GM21515 (cell line): Measurements from ENCODE around the gene KANSL1.

ENCODE experiments used
- ATAC-seq: cut with Tn5 transposase; IDR thresholded peaks from one replicate; pipeline ENCODE4 v1.9.1; 2021; ENCODE audit not compliant: unreplicated experiment

The KANSL1 gene

DNA sequence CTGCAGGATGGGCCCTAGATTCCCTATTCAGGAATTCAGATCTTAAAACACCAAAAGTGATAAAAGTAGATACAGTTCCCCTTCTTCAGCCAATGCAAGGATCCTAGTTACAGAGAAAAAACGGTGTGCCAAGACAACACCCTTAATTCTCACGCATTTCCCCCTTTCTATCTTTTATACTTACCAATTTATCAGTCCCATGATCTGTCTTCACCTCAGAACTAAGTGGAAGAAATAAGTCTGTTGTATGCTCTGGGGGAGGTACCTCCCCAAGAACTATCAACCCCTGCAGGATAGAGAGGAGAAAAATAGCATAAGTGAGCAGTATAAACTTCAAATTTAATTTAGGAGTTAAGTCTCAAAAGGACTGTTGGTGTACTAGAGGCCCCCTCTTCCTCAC is 111.0 kb downstream of the KANSL1 start:
- ATAC-seq, result no peak

- ATAC-seq, result no peak
These were observed 112.3 kb downstream of the KANSL1 start for GRCh38 chr17:46081018-46081320.

- ATAC-seq, result no peak
These were observed 112.9 kb downstream of the KANSL1 start for GRCh38 chr17:46080118-46081017.

DNA sequence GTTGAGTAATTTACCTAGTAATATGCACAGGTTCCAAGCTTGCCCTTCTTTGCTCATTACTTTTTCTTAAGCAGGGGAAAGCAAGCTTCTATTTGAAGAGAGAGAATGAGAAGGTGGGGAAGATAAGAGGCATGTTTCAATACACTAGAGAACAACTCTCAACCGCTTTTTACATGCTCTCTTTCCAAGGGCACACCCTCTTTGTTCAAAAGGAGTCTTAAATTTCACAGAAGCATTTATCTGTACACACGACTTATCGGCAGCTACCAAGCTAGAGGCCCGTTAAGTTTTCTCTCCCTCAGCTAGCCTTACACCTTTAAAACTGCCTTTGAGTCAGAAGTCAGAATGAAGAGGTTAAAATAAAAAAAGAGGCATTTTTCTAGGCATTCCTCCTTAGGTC is 114.6 kb downstream of the KANSL1 start:
- no peak for ATAC-seq

DNA sequence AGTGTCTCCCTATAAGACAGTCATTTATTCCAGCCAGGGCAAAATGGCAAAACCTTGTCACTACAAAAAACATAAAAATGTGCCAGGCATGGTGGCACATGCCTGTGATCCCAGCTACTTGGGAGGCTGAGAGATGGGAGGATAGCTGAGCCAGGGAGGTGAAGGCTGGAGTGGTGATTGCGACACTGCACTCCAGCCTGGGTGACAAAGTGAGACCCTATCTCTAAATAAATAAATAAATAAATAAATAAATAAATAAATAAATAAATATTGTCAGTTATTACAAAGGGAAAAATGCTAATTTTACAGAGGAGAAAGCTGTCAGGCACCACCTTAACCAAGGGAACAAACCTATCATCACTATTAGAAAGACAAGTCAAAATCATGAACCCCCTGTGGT is 118.7 kb downstream of the KANSL1 start:
- ATAC-seq, result no peak

DNA sequence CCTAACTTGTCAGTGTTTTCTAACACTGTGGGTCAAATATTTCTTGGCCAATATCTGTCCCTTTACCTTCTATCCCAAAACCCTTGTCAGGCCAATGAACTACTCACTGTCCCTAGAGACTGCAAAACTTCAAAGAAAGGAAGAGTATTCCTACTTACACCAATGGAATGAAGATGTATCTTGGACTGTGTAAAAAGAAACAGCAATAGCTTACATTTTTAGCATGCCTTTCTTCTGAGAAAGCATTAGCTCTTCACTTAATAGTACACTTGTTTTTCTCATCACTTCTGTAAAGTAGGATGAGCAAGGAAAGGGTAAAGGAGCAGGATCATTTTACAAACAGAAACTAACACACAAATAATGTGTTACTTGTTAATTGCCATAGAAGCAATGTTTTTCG is 120.2 kb downstream of the KANSL1 start:
- ATAC-seq, result no peak

GRCh38 chr17:46071796-46072195 is 121.4 kb downstream of the KANSL1 start:
- ATAC-seq, result no peak

DNA sequence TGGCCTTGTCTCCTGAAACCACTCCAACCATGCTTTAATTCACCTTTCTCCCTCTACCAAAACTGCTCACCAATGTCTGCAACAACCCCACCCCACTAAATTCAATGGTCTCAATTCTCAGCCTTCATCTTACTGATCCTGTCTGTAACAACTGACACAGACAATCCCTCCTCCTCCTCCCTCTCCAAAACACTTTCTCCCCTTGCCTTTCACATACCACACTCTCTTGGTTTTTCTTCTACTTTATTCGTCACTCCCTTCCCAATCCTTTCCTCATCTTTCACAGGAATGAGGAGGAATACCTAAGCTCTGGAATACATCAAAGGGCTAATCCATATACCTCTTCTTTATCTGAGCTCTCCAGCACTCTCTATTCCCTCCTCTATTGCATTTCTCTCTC is 128.8 kb downstream of the KANSL1 start:
- ATAC-seq, result no peak

DNA sequence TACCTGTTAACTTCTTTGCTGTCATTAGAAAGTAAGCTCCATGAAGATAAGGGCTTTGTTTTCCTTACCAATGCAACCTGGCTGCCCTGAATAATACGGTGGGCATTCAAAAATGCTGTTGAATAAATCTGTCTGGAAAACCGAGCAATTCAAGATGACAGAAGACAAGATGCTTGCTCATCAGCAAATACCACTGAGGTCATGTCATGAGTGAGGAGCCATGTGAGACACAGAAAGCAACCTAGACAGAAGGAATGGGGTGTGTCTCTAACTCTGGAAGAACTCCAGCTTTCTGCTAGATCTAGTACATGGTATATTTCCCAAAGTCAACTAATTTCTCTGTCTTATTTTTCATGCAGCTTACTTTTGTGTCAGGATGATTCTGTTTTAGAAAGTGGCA is 130.0 kb downstream of the KANSL1 start:
- ATAC-seq, result no peak

- no peak for ATAC-seq
These were observed 131.8 kb downstream of the KANSL1 start for GRCh38 chr17:46061435-46061834.

- no peak for ATAC-seq
These were observed 132.8 kb downstream of the KANSL1 start for GRCh38 chr17:46060461-46060860.

DNA sequence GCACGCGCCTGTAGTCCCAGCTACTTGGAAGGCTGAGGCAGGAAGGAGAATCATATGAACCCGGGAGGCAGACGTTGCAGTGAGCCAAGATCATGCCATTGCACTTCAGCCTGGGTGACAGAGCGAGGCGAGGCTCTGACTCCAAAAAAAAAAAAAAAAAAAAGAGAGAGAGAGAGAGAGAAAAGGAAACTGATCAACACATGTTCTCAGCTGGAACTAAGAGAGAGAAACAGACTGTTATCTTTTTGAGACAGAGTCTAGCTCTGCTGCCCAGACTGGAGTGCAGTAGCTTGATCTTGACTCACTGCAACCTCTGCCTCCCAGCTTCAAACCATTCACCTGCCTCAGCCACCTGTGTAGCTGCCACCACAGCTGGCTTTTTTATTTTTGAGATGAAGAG is 133.7 kb downstream of the KANSL1 start:
- ATAC-seq, result no peak

DNA sequence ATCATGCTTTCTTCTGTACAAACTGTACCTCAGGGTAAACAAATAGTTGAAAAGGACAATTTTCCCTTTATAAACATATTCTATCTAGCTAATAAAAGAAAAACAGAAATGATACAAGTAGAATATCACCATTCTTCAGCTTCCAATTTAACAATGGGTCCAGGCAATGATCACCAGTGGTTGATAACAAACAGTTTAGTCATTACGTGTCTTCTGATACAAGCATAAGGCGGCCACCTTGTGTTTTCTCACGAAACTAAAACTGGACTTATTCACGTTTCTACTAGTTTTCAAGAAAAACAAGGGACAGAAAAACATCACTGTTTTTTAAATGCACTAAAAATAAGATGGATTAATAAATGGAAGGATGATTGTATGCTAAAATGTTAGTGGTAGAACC is 135.9 kb downstream of the KANSL1 start:
- ATAC-seq, result no peak

- ATAC-seq, result no peak
These were observed 136.4 kb downstream of the KANSL1 start for GRCh38 chr17:46056800-46057304.

DNA sequence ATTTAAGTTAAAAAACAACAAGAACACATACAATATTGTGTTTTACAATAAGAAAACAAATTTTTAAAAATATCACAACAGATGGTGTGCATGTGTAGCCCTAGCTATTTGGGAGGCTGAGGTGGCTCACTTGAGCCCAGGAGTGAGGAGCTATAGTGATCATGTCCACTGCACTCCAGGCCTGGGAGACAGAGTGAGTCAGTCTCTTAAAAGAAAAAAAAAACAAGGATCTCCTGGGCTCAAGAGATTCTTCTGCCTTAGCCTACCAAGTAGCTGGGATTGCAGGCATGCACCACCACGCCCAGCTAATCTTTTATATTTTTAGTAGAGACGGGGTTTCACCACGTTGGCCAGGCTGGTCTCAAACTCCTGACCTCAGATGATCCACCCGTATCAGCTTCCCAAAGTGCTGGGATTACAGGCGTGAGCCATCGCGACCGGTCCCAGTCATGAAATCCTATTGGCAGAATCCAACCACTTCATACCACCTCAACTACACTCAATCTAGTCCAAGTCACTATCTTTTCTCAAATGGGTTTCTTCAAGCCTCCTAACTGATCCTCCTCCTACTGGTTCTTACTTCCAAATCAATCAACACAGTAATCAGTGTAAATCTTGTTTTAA is 139.2 kb downstream of the KANSL1 start:
- ATAC-seq, result no peak

DNA sequence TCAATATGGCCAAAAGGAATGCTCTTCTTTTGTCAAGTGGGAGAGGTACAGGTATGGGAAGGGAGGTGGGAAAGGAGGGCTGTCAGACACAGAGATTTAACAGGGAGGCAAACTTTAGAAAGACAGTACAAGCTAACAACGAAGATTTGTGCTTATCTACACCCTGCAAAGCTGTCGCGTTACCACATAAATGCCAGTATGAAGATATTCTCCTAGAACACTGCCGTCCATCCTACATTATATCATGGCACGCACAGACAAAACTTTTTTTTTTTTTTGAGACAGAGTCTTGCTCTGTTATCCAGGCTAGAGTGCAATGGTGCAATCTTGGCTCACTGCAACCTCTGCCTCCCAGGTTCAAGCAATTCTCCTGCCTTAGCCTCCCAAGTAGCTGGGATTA is 143.6 kb downstream of the KANSL1 start:
- no peak for ATAC-seq

DNA sequence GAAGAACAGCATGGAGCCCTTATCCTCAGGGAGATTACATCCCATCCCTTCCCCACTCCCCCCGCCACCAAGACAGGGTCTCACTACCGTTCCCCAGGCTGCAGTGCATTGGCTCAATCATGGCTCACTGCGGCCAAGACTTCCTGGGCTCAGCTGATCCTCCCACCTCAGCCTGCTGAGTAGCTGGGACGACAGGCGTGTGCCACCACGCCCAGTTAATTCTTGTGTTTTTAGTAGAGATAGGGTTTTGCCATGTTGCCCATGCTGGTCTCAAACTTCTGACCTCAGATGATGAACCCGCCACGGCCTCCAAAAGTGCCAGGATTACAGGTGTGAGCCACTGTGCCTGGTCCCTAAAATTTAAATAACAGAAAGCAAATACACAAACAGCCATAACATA is 145.4 kb downstream of the KANSL1 start:
- no peak for ATAC-seq

- no peak for ATAC-seq
These were observed 145.8 kb downstream of the KANSL1 start for GRCh38 chr17:46047398-46047797.

DNA sequence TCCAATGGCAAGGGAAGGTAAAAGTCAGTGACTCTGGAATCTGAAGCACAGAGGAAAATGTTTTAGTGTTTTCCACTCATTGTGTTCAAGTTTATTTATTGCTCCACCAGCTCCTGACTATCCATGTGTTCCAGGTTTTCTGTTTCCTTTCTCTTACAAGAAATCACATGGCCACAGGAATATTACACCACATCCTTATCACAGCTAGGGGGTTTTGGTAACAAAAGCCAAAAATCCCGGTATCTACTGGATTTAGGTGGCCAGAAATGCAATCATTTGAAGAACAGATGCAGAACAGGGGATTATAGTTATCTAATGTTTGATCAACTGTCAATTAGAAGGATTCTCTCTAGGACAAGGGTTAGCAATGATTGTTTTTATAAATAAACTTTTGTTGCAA is 146.3 kb downstream of the KANSL1 start:
- ATAC-seq, result no peak

DNA sequence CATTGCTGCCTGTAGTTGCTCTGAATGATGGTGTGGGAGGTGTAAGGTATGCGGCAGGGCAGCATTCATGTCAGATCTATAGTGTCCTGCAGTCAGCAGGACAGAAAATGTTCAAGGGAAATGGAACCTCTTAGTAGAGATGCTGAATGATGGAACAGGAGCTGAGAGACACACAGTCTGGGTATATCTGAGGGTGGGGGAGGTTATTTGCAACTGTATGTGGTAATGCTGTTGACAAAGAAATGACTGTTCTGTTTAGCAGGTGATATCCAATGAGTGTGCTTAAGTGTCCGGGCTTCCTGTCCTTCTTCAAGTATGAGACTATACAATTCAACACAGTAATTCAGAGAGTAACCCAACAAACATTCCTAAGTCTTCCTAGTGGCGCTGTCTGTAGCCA is 147.6 kb downstream of the KANSL1 start:
- no peak for ATAC-seq

GRCh38 chr17:46044989-46045388 is 148.2 kb downstream of the KANSL1 start:
- no peak for ATAC-seq

DNA sequence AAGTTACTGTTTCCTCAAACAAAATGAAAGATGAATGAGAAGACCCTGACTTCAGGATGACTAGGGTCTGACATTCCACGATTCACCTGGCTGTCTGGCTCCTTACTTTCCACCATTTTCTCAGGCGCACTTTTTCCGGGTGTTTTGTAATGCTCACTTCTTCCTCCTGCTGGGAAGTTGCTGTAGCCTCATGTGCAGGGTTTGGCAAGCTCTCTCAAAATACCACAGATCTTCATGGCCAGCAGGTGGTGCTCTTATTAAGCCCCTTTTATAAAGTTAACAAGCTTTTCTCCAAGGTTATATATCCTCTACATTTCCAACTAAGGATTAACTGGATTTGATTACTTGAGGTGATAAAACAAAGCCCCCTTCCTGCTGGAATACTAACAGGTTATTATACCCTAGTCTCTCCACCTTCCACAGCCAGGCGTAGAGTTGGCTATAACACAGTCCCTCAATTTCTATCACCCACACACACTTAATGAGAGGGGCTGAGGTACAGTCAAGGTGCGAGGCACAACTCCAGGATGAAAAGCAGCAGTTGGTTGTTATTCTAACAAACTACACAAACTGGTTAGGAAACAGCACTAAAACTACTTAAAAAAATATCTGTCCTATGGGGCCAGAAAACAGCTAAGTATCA is 148.8 kb downstream of the KANSL1 start:
- no peak for ATAC-seq
